ENCODE results near the gene MUC3A. TPM values are rescaled to one million over a fixed set of nuclear protein-coding genes. Genes with fewer than 3 reads are reported as not detected.

MUC3A gene
- total RNA-seq, 8 experiments from 2014 or later = 0.11 to 2.2 (median 0.72) TPM; not detected in 1

- 4 to 57% (median 28%) methylated on average over 3 to 16 of the region's 40 CpGs; no CpG with 5 or more reads in 3 of the 10 experiments for whole genome bisulfite sequencing, 10 experiments
- in situ Hi-C loops (cut with MboI; ENCODE audit: low pct_unique_long_range_greater_than_20kb in 2 of 9, low sequenced_read_pairs in 9 of 9, unreplicated experiment in 9 of 9) = loop anchor here in 2 of 9 experiments (10.0 kb wide), 2 partner anchors 88 to 98 kb away; no protein-coding TSS in a partner anchor
- peak overlapping the region; percentile 1 to 26 (median 17) for H3K4me3 ChIP-seq
- H3K27ac ChIP-seq = no peak overlapping the region
- H3K4me1 ChIP-seq (replicated peaks in 1 of 2) = peaks cover 0 to 7% of the 10 kb centered on the region in 2 donors
- ATAC-seq (replicated peaks in 6 of 8) = no peak
Observed at GRCh38 chr7:100966542-100967291, 17.4 kb downstream of the MUC3A start.

GRCh38 chr7:100967292-100967863 lies 18.0 kb downstream of the MUC3A start:
- ATAC-seq (replicated peaks in 6 of 8) = no peak
- Histone ChIP-seq H3K4me1 (replicated peaks in 1 of 2) (peaks cover 0 to 7% of the 10 kb centered on the region in 2 donors), H3K27ac (no peak overlapping the region), H3K4me3 (no peak overlapping the region)
- 15 to 60% (median 40%) methylated on average over 2 to 13 of the region's 13 CpGs for WGBS, 10 experiments
- in situ Hi-C loops (cut with MboI; ENCODE audit: low pct_unique_long_range_greater_than_20kb in 2 of 9, low sequenced_read_pairs in 9 of 9, unreplicated experiment in 9 of 9) = loop anchor here in 2 of 9 experiments (10.0 kb wide), 2 partner anchors 87 to 97 kb away; no protein-coding TSS in a partner anchor

- Histone ChIP-seq H3K4me3 (no peak overlapping the region), H3K27ac (no peak overlapping the region), H3K4me1 (replicated peaks in 1 of 2) (peaks cover 0 to 7% of the 10 kb centered on the region in 2 donors)
- 0 to 17% (median 0%) methylated on average over 1 to 2 of the region's 6 CpGs; no CpG with 5 or more reads in 7 of the 10 experiments for WGBS, 10 experiments
- ATAC-seq (replicated peaks in 6 of 8) = no peak
- in situ Hi-C loops (cut with MboI; ENCODE audit: low pct_unique_long_range_greater_than_20kb in 2 of 9, low sequenced_read_pairs in 9 of 9, unreplicated experiment in 9 of 9) = loop anchor here in 2 of 9 experiments (10.0 kb wide), 2 partner anchors 87 to 97 kb away; no protein-coding TSS in a partner anchor
Observed at GRCh38 chr7:100968031-100968430, 18.7 kb downstream of the MUC3A start.

GRCh38 chr7:100968650-100969049 lies 19.3 kb downstream of the MUC3A start:
- no peak for ATAC-seq (replicated peaks in 6 of 8)
- no peak overlapping the region for H3K27ac ChIP-seq
- in situ Hi-C loops (cut with MboI; ENCODE audit: low pct_unique_long_range_greater_than_20kb in 2 of 9, low sequenced_read_pairs in 9 of 9, unreplicated experiment in 9 of 9) = loop anchor here in 2 of 9 experiments (10.0 kb wide), 2 partner anchors 86 to 96 kb away; no protein-coding TSS in a partner anchor

GRCh38 chr7:100969066-100969615 lies 19.8 kb downstream of the MUC3A start, which contains the start of gene MUC12:
Gene MUC12, plus strand, starts transcription at chr7:100969565. Its CDS starts 58 bp downstream, at chr7:100969623.
- Histone ChIP-seq H3K27ac (no peak within 1 kb of the TSS), H3K4me3 (no peak within 1 kb of the TSS), H3K4me1 (replicated peaks in 1 of 2) (peaks cover 0 to 7% of the 10 kb centered on the region in 2 donors)
- in situ Hi-C loops (cut with MboI; ENCODE audit: low pct_unique_long_range_greater_than_20kb in 2 of 9, low sequenced_read_pairs in 9 of 9, unreplicated experiment in 9 of 9) = loop anchor here in 2 of 9 experiments (10.0 kb wide), 2 partner anchors 86 to 96 kb away; no protein-coding TSS in a partner anchor
- ATAC-seq (replicated peaks in 6 of 8) = no peak
- 17 to 100% (median 46%) methylated on average over 1 to 10 of the region's 12 CpGs; no CpG with 5 or more reads in 3 of the 10 experiments for whole genome bisulfite sequencing, 10 experiments

More at GRCh38 chr7:100968650-100969049, 19.3 kb downstream of the MUC3A start:
- Histone ChIP-seq H3K4me1 (replicated peaks in 1 of 2) (peaks cover 0 to 7% of the 10 kb centered on the region in 2 donors), H3K4me3 (no peak overlapping the region)
- WGBS, 10 experiments = 10 to 60% (median 20%) methylated on average over 2 to 3 of the region's 3 CpGs; no CpG with 5 or more reads in 3 of the 10 experiments

GRCh38 chr7:100971111-100972001 lies 22.0 kb downstream of the MUC3A start:
- no peak overlapping the region for H3K4me3 ChIP-seq
- H3K27ac ChIP-seq = no peak overlapping the region
- 0 to 66% (median 41%) methylated on average over 2 to 13 of the region's 14 CpGs for WGBS, 10 experiments
- ATAC-seq (replicated peaks in 6 of 8) = no peak
- in situ Hi-C loops (cut with MboI; ENCODE audit: low pct_unique_long_range_greater_than_20kb in 2 of 9, low sequenced_read_pairs in 9 of 9, unreplicated experiment in 9 of 9) = no loop called here
- H3K4me1 ChIP-seq (replicated peaks in 1 of 2) = peaks cover 0 to 4% of the 10 kb centered on the region in 2 donors

- WGBS, 10 experiments = 20 to 51% (median 43%) methylated on average over 2 to 4 of the region's 7 CpGs; no CpG with 5 or more reads in 2 of the 10 experiments
- Histone ChIP-seq H3K4me1 (replicated peaks in 1 of 2) (no peaks in the 10 kb centered on the region), H3K4me3 (no peak overlapping the region), H3K27ac (no peak overlapping the region)
- ATAC-seq (replicated peaks in 6 of 8) = no peak
- in situ Hi-C loops (cut with MboI; ENCODE audit: low pct_unique_long_range_greater_than_20kb in 2 of 9, low sequenced_read_pairs in 9 of 9, unreplicated experiment in 9 of 9) = no loop called here
Observed at GRCh38 chr7:100972002-100972347, 22.6 kb downstream of the MUC3A start.

- no peak for ATAC-seq (replicated peaks in 6 of 8)
- Histone ChIP-seq H3K4me1 (replicated peaks in 1 of 2) (no peaks in the 10 kb centered on the region), H3K4me3 (no peak overlapping the region), H3K27ac (no peak overlapping the region)
- in situ Hi-C loops (cut with MboI; ENCODE audit: low pct_unique_long_range_greater_than_20kb in 2 of 9, low sequenced_read_pairs in 9 of 9, unreplicated experiment in 9 of 9) = no loop called here
- 20 to 76% (median 65%) methylated on average over 2 of the region's 2 CpGs; no CpG with 5 or more reads in 6 of the 10 experiments for WGBS, 10 experiments
Observed at GRCh38 chr7:100974021-100974420, 24.7 kb downstream of the MUC3A start.

GRCh38 chr7:100975371-100975821 lies 26.1 kb downstream of the MUC3A start:
- in situ Hi-C loops (cut with MboI; ENCODE audit: low pct_unique_long_range_greater_than_20kb in 2 of 9, low sequenced_read_pairs in 9 of 9, unreplicated experiment in 9 of 9) = no loop called here
- WGBS, 10 experiments = 35 to 80% (median 60%) methylated on average over 1 to 3 of the region's 3 CpGs; no CpG with 5 or more reads in 2 of the 10 experiments

GRCh38 chr7:100978300-100978699 lies 29.0 kb downstream of the MUC3A start:
- Histone ChIP-seq H3K4me3 (no peak overlapping the region), H3K27ac (no peak overlapping the region), H3K4me1 (replicated peaks in 1 of 2) (no peaks in the 10 kb centered on the region)
- 67 to 100% (median 88%) methylated on average over 1 to 3 of the region's 4 CpGs; no CpG with 5 or more reads in 4 of the 10 experiments for WGBS, 10 experiments
- no peak for ATAC-seq (replicated peaks in 6 of 8)
- in situ Hi-C loops (cut with MboI; ENCODE audit: low pct_unique_long_range_greater_than_20kb in 2 of 9, low sequenced_read_pairs in 9 of 9, unreplicated experiment in 9 of 9) = no loop called here

More at GRCh38 chr7:100975371-100975821, 26.1 kb downstream of the MUC3A start:
- ATAC-seq (replicated peaks in 6 of 8) = no peak
- Histone ChIP-seq H3K4me1 (replicated peaks in 1 of 2) (no peaks in the 10 kb centered on the region), H3K4me3 (no peak overlapping the region), H3K27ac (no peak overlapping the region)

- peak in 3 of 8 experiments; percentile 29 to 93 (median 66) for ATAC-seq (replicated peaks in 6 of 8)
- WGBS, 10 experiments = 7 to 87% (median 51%) methylated on average over 2 to 7 of the region's 8 CpGs; no CpG with 5 or more reads in 3 of the 10 experiments
- in situ Hi-C loops (cut with MboI; ENCODE audit: low pct_unique_long_range_greater_than_20kb in 2 of 9, low sequenced_read_pairs in 9 of 9, unreplicated experiment in 9 of 9) = no loop called here
Observed at GRCh38 chr7:100983451-100984187, 34.3 kb downstream of the MUC3A start.

More at GRCh38 chr7:100983451-100984187, 34.3 kb downstream of the MUC3A start:
- Histone ChIP-seq H3K4me1 (replicated peaks in 1 of 2) (no peaks in the 10 kb centered on the region), H3K27ac (no peak overlapping the region), H3K4me3 (no peak overlapping the region)

Measured in motor neuron (in vitro differentiated cells).